GM18867 (cell line): ENCODE results near the gene NTRK2.

Experiments
- ATAC-seq: cut with Tn5 transposase; IDR thresholded peaks from one replicate; pipeline ENCODE4 v1.9.1; 2021; ENCODE audit warnings: mild to moderate bottlenecking, moderate library complexity; ENCODE audit not compliant: unreplicated experiment

The NTRK2 gene

GRCh38 chr9:84681516-84682285 is 12.2 kb downstream of the NTRK2 start:
- no peak for ATAC-seq

- ATAC-seq, result no peak
Observed at GRCh38 chr9:84686068-84686467, 16.5 kb downstream of the NTRK2 start.

GRCh38 chr9:84688956-84689355 is 19.4 kb downstream of the NTRK2 start:
- no peak for ATAC-seq

- no peak for ATAC-seq
Observed at GRCh38 chr9:84691634-84692033, 22.1 kb downstream of the NTRK2 start.

- peak; percentile 87 for ATAC-seq
Observed at GRCh38 chr9:84694248-84694647, 24.7 kb downstream of the NTRK2 start.

- ATAC-seq, result no peak
Observed at GRCh38 chr9:84697042-84697441, 27.5 kb downstream of the NTRK2 start.

GRCh38 chr9:84697509-84698114 is 28.1 kb downstream of the NTRK2 start:
- ATAC-seq, result peak; percentile 38

GRCh38 chr9:84698323-84698722 is 28.8 kb downstream of the NTRK2 start:
- ATAC-seq, result no peak

GRCh38 chr9:84699984-84700383 is 30.5 kb downstream of the NTRK2 start:
- ATAC-seq, result no peak

GRCh38 chr9:84701801-84702200 is 32.3 kb downstream of the NTRK2 start:
- peak; percentile 88 for ATAC-seq

- ATAC-seq, result no peak
Observed at GRCh38 chr9:84702471-84702870, 32.9 kb downstream of the NTRK2 start.

- ATAC-seq, result no peak
Observed at GRCh38 chr9:84703793-84704192, 34.3 kb downstream of the NTRK2 start.

- no peak for ATAC-seq
Observed at GRCh38 chr9:84705128-84705527, 35.6 kb downstream of the NTRK2 start.

GRCh38 chr9:84708400-84708799 is 38.9 kb downstream of the NTRK2 start:
- ATAC-seq, result no peak

- ATAC-seq, result no peak
Observed at GRCh38 chr9:84709056-84709455, 39.5 kb downstream of the NTRK2 start.

GRCh38 chr9:84710701-84711397 is 41.3 kb downstream of the NTRK2 start:
- no peak for ATAC-seq

- ATAC-seq, result no peak
Observed at GRCh38 chr9:84711398-84711777, 41.9 kb downstream of the NTRK2 start.

- no peak for ATAC-seq
Observed at GRCh38 chr9:84711936-84712335, 42.4 kb downstream of the NTRK2 start.

- no peak for ATAC-seq
Observed at GRCh38 chr9:84716217-84716616, 46.7 kb downstream of the NTRK2 start.

- no peak for ATAC-seq
Observed at GRCh38 chr9:84718476-84718875, 48.9 kb downstream of the NTRK2 start.

GRCh38 chr9:84722388-84722989 is 53.0 kb downstream of the NTRK2 start:
- no peak for ATAC-seq

GRCh38 chr9:84723426-84723825 is 53.9 kb downstream of the NTRK2 start:
- no peak for ATAC-seq
